Forelimb muscle (tissue), 1 donor: ENCODE measurements around the gene EED. TPM values are rescaled to one million over a fixed set of nuclear protein-coding genes. Genes with fewer than 3 reads are reported as not detected.
"Not testable (repeated sequence)": the region's sequence is repeated elsewhere in the genome, so short reads cannot be mapped to it uniquely, and the experiment has no call there.

ENCODE experiments used
- DNase-seq: peaks from one replicate; pipeline ENCODE4 v3.0.0-alpha.2; 2013; ENCODE audit warnings: low read depth
- polyA plus RNA-seq: library from polyadenylated mRNA; unstranded; fragments of 120-200 nt; gene quantifications from one replicate; pipeline ENCODE4 v1.2.1, GENCODE V29; 2013; ENCODE audit not compliant: insufficient read length

The EED gene
- polyA plus RNA-seq, 1 donor, result 17.9 TPM

DNA sequence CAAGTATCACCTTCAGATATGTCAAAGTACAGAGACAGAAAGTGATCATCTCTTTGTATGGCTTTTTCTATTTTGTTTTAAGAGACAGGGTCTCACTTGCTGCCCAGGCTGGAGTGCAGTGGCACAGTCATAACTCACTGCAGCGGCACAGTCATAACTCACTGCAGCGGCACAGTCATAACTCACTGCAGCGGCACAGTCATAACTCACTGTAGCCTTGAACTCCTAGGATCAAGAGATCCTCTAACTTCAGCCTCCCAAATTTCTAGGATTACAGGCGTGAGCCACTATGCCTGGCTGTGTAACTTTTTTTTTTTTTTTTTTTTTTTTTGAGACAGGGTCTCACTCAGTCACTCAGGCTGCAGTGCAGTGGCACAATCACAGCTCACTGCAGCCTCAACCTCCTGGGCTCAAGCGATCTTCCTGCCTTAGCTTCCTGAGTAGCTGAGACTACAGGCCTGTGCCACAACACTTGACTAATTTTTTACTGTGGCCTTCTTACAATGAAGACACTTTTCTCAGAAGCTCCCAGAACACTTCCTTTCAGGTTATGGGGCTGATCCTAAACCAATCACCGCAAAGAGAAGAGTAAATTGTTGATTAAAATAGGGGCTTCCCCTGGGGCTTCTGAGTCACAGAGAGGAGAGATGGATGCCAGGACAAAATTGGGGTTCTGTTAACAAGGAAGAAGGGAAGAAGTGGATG is 48.5 kb downstream of the EED start:
- DNase-seq, result no peak

- DNase-seq, result no peak
Measured at GRCh38 chr11:86294026-86294425, 49.5 kb downstream of the EED start.

GRCh38 chr11:86301742-86302091 is 57.2 kb downstream of the EED start:
- no peak for DNase-seq

DNA sequence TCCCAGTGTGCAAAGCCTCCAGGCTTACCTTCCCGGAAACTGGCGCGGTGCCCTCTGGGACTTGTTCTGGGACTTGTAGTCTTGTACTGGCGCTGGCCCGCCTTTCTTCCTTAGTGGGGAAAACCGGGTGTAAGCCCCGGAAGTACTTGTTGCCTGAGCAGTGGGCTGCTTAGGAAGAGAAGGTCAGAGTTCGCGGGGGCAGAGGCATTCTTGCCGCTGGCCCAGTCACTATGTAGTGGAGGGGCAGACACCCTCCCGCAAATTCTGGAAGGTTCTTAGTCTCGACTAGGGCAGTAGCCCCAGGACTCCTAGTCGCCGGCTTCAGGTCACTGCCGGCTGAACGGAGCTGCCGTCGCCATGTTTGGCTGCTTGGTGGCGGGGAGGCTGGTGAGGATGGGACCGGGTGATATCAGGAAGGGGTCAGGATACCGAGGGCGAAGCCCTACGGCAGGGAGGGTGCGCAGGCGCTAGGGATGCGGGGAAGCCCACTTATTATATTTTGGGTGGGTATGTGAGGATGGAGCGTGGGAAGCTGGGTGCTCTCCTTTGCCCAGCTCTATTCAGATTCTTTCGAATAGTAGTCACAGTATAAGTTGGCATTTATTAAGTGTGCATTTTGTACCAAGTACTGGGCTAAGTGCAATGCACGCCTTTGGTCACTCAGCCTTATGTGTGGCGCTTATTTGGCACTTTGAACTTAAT is 57.7 kb downstream of the EED start, which contains the start of gene HIKESHI:
TSS of gene HIKESHI (plus strand) at position 149 of the 702 bp plus-strand sequence. CDS start at position 358, 209 bp downstream.
- peak; percentile 96 for DNase-seq

GRCh38 chr11:86303257-86303656 is 58.7 kb downstream of the EED start:
- DNase-seq, result no peak

GRCh38 chr11:86308710-86309109 is 64.2 kb downstream of the EED start:
- not testable (repeated sequence) for DNase-seq

GRCh38 chr11:86313793-86314192 is 69.2 kb downstream of the EED start:
- DNase-seq, result no peak

GRCh38 chr11:86314636-86315035 is 70.1 kb downstream of the EED start:
- no peak for DNase-seq

Other genes starting within 250 kb of the EED start
- gene PICALM, start 175.7 kb upstream of the EED start, polyA plus RNA-seq, result 121 TPM
- 33.6 TPM for gene HIKESHI, start 57.5 kb downstream of the EED start, polyA plus RNA-seq
- 0.76 TPM for gene CCDC81, start 130.1 kb downstream of the EED start, polyA plus RNA-seq